PC-3 (cell line): ENCODE results near the gene CTSE. TPM values are rescaled to one million over a fixed set of nuclear protein-coding genes. Genes with fewer than 3 reads are reported as not detected.

Source experiments
- ATAC-seq: fragments of 200-7000 bp; cut with Tn5 transposase; 2 replicates; pipeline ENCODE4 v1.9.1; 2020; ENCODE audit warnings: mild to moderate bottlenecking, moderate library complexity
- BruUV-seq: library from RNA; stranded (reverse); fragments of 400-500 nt; replicated peaks from 2 replicates; lab custom pipeline; 2021; lab: Mats Ljungman, UMichigan
- CTCF ChIA-PET: fragments of 300-600 bp; sonication (Branson Sonifier 250); formaldehyde crosslinking; loops from one replicate; lab custom pipeline; 2022; ENCODE audit warnings: antibody characterized with exemption; lab: Charles Lee
- POLR2A ChIA-PET: fragments of 300-600 bp; sonication (Branson Sonifier 250); formaldehyde crosslinking; loops from one replicate; lab custom pipeline; 2022; ENCODE audit warnings: antibody characterized with exemption; ENCODE audit not compliant: unreplicated experiment; lab: Charles Lee
- DNase-seq: peaks from one replicate; pipeline ENCODE4 v3.0.0-alpha.2; 2015
- H2AFZ ChIP-seq: fragments of 300-600 bp; sonication (generic); 2 replicates; pipeline ENCODE4 v1.6.0; 2016; ENCODE audit warnings: antibody characterized with exemption, low read length
- H3F3A ChIP-seq: fragments of 300-600 bp; sonication (generic); one replicate; pipeline ENCODE4 v1.6.0; 2017; ENCODE audit warnings: antibody characterized with exemption, low read length, control low read depth, mild to moderate bottlenecking; ENCODE audit not compliant: unreplicated experiment
- H3K27ac ChIP-seq: fragments of 300-600 bp; sonication (generic); 2 replicates; pipeline ENCODE4 v1.5.1; 2016; ENCODE audit warnings: mild to moderate bottlenecking, low read length
- H3K27me3 ChIP-seq: fragments of 300-600 bp; sonication (generic); 2 replicates; pipeline ENCODE4 v1.6.1; 2016; ENCODE audit warnings: low read length, mixed read lengths
- H3K36me3 ChIP-seq: fragments of 300-600 bp; sonication (generic); 2 replicates; pipeline ENCODE4 v1.6.1; 2016; ENCODE audit warnings: low read depth, mixed run types, low read length, mixed read lengths
- H3K4me1 ChIP-seq: fragments of 300-600 bp; sonication (generic); 2 replicates; pipeline ENCODE4 v1.5.1; 2016; ENCODE audit warnings: low read length; ENCODE audit not compliant: insufficient read depth
- H3K4me2 ChIP-seq: fragments of 300-600 bp; sonication (generic); 2 replicates; pipeline ENCODE4 v1.6.0; 2016; ENCODE audit warnings: low read length
- H3K4me3 ChIP-seq: fragments of 300-600 bp; sonication (generic); 2 replicates; pipeline ENCODE4 v1.5.1; 2016; ENCODE audit warnings: mild to moderate bottlenecking, low read length, mixed read lengths
- H3K79me2 ChIP-seq: fragments of 300-600 bp; sonication (generic); 2 replicates; pipeline ENCODE4 v1.6.1; 2017; ENCODE audit warnings: low read length, mixed read lengths
- H3K9ac ChIP-seq: fragments of 300-600 bp; sonication (generic); 2 replicates; pipeline ENCODE4 v1.6.0; 2016; ENCODE audit warnings: mild to moderate bottlenecking, low read length
- H3K9me2 ChIP-seq: fragments of 300-600 bp; sonication (generic); replicated peaks from 2 replicates; pipeline ENCODE4 v1.6.1; 2016; ENCODE audit warnings: mixed run types, low read length, mixed read lengths
- H3K9me3 ChIP-seq: fragments of 300-600 bp; sonication (generic); 2 replicates; pipeline ENCODE4 v1.6.1; 2016; ENCODE audit warnings: low read length, mixed read lengths
- H4K20me1 ChIP-seq: fragments of 300-600 bp; sonication (generic); 2 replicates; pipeline ENCODE4 v1.6.1; 2016; ENCODE audit warnings: low read length, mixed read lengths
- CTCF ChIP-seq: fragments of 300-600 bp; sonication (generic); conservative IDR thresholded peaks from 2 replicates; pipeline ENCODE4 v1.5.1; 2017; ENCODE audit warnings: antibody characterized with exemption, low read depth, mild to moderate bottlenecking, low read length
- EZH2 ChIP-seq: fragments of 300-600 bp; sonication (generic); IDR thresholded peaks from one replicate; pipeline ENCODE4 v1.6.1; 2017; ENCODE audit warnings: antibody characterized with exemption, mild to moderate bottlenecking, low read length; ENCODE audit not compliant: unreplicated experiment
- EZH2phosphoT487 ChIP-seq: fragments of 300-600 bp; sonication (generic); IDR thresholded peaks from 2 replicates; pipeline ENCODE4 v1.6.1; 2018; ENCODE audit warnings: mild to moderate bottlenecking, antibody characterized with exemption, low read length, borderline replicate concordance
- intact Hi-C: fragments of 100-400 bp; cut with micrococcal nuclease; formaldehyde crosslinking; loops from 2 replicates; pipeline ENCODE4 v1.9.0; 2023
- total RNA-seq: library from RNA; depleted of rRNA; stranded (reverse); fragments of >200 nt; gene quantifications from 2 replicates; pipeline ENCODE4 v1.2.3, GENCODE V29; 2014

Gene CTSE
- total RNA-seq, 1 experiment from 2014 or later: 0.51 TPM

- H3K9ac ChIP-seq: no peak overlapping the region
- ATAC-seq: no peak
These were observed 19.6 kb downstream of the CTSE start for GRCh38 chr1:206003854-206004800.

GRCh38 chr1:206002871-206003801, 20.6 kb downstream of the CTSE start, which contains the start of gene RAB7B:
TSS of gene RAB7B (minus strand) at chr1:206003395. CDS start at chr1:205994135, 9,260 bp downstream.
- DNase-seq (peak; percentile 41), ATAC-seq (0 out of 2 replicates have a peak, but pooled peaks have one; percentile 10)
- Histone ChIP-seq H3K4me2 (no peak within 1 kb of the TSS), H3K36me3 (no peaks in the 10 kb centered on the region), H3K79me2 (no peaks in the 10 kb centered on the region), H3K9me2 (no peaks in the 10 kb centered on the region), H2AFZ (no peak within 1 kb of the TSS), H3K9ac (no peak within 1 kb of the TSS), H3K9me3 (no peaks in the 10 kb centered on the region), H3K4me3 (no peak within 1 kb of the TSS), H3K27me3 (no peaks in the 10 kb centered on the region), H3K4me1 (peaks cover 19% of the 10 kb centered on the region), H3K27ac (no peak within 1 kb of the TSS), H4K20me1 (no peaks in the 10 kb centered on the region), H3F3A (no peaks in the 10 kb centered on the region)
- no peak for TF ChIP-seq CTCF
- TF ChIP-seq EZH2: no peak
- TF ChIP-seq EZH2phosphoT487: no peak
- POLR2A ChIA-PET: no interaction called here
- intact Hi-C loops: no loop called here
- CTCF ChIA-PET: no interaction called here
- BruUV-seq: no TSS peak

More at GRCh38 chr1:206003854-206004800, 19.6 kb downstream of the CTSE start:
- Histone ChIP-seq H2AFZ (no peak overlapping the region), H3K27me3 (peaks cover under 1% of the 10 kb centered on the region; the same call in 1 of the 2 replicates), H3K4me1 (peaks cover 19% of the 10 kb centered on the region), H3F3A (no peaks in the 10 kb centered on the region), H3K4me2 (no peak overlapping the region), H3K9me3 (no peaks in the 10 kb centered on the region), H3K79me2 (no peaks in the 10 kb centered on the region), H3K27ac (no peak overlapping the region), H3K4me3 (no peak overlapping the region), H3K36me3 (no peaks in the 10 kb centered on the region), H4K20me1 (no peaks in the 10 kb centered on the region), H3K9me2 (no peaks in the 10 kb centered on the region)
- no TSS peak for BruUV-seq
- ChIA-PET POLR2A (no interaction called here), CTCF (no interaction called here)
- TF ChIP-seq EZH2phosphoT487: no peak
- no peak for DNase-seq
- intact Hi-C loops: no loop called here

- TF ChIP-seq EZH2: no peak
- TF ChIP-seq CTCF: no peak
- TF ChIP-seq EZH2phosphoT487: no peak
- POLR2A ChIA-PET: no interaction called here
- ATAC-seq (no peak), DNase-seq (no peak)
- H3K36me3 ChIP-seq: no peaks in the 10 kb centered on the region
- peaks cover 6% of the 10 kb centered on the region for H3K27me3 ChIP-seq
- CTCF ChIA-PET: interaction anchor here (1.3 kb wide), 1 partner anchor 25 kb away, joined by 9 read pairs; no protein-coding TSS in a partner anchor
- H3K9me2 ChIP-seq: no peaks in the 10 kb centered on the region
- no peak overlapping the region for H2AFZ ChIP-seq
- no peaks in the 10 kb centered on the region for H3K79me2 ChIP-seq
- H3K9ac ChIP-seq: no peak overlapping the region
- no peaks in the 10 kb centered on the region for H3K9me3 ChIP-seq
- intact Hi-C loops: no loop called here
- H4K20me1 ChIP-seq: no peaks in the 10 kb centered on the region
- H3F3A ChIP-seq: no peaks in the 10 kb centered on the region
- H3K4me3 ChIP-seq: no peak overlapping the region
- H3K27ac ChIP-seq: no peak overlapping the region
- no TSS peak for BruUV-seq
- H3K4me1 ChIP-seq: peaks cover 19% of the 10 kb centered on the region
- 0 out of 2 replicates have a peak overlapping the region, but pooled peaks have one; percentile 48 for H3K4me2 ChIP-seq
These were observed 21.5 kb downstream of the CTSE start for GRCh38 chr1:206002160-206002559.
